GM18907 (cell line): ENCODE results near the gene ATXN7L2.
"Not testable (repeated sequence)": the region's sequence is repeated elsewhere in the genome, so short reads cannot be mapped to it uniquely, and the experiment has no call there.

Experiments used
- ATAC-seq: cut with Tn5 transposase; IDR thresholded peaks from one replicate; pipeline ENCODE4 v1.9.1; 2021; ENCODE audit warnings: mild to moderate bottlenecking, moderate library complexity; ENCODE audit not compliant: unreplicated experiment

ATXN7L2 gene, protein sequence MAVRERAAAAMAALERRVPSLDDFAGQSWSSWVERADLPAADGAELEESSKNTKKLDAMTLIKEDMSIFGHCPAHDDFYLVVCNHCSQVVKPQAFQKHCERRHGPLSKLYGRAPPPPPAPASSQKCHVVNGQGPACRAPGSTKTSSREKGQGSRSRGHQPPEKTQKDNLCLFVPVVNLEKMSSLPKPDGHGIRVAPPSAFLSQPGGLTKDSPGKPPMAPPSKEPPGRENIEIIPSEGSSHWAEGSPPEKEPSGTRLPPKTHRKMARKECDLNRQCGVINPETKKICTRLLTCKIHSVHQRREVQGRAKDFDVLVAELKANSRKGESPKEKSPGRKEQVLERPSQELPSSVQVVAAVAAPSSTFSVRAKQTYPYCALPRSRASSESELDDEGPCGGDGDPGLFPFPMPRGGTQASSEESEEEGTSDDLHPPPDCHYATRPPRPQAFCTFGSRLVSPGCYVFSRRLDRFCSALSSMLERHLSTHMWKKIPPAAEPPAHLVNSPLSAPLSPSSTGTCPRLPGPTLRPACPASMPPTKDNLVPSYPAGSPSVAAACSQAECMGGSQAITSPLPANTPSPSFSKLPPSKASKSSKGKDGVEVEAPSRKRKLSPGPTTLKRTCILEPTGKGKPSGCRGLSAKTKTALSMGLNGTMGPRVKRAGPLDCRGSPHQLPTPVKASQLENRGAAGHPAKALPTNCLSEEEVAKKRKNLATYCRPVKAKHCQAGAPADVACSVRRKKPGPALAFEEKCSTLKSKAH

DNA sequence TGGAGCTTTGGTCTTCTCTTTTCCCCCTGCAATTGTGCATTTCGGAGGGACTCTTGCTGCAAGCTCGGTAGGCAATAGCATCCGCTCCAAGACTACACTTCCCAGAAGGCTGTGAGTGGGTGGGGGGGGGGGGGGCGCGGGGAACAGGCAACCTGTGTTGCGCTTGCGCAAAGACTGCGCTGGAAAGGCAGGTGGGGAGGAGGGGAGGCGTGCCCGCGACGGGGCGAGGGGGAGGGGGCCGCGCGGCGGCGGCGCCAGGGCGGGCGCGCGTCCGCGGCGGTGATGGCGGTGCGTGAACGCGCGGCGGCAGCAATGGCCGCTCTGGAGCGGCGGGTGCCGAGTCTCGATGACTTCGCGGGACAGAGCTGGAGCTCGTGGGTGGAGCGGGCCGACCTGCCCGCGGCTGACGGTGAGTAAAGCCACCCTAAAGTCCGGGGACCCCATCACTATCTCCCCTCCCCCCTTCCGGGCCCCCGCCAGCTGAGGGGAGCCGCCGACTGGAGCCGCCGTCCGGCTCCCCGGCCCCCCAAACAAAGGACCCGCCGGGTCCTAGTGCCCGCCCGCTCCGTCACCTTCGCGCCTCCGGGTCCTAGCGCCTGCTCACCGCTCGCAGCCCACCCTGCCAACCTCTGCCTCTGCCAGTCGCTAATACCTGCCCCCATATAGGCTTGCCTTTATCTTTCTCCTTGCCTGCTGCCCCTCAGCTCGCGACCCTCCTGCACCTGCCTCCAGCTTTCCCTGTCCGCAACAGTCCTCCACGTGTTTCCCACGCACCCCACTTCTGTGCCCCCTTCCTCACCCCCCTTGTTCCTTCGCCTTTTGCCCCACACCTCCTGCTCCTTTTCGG, at the start of gene ATXN7L2:
Gene ATXN7L2, plus strand, starts transcription at position 234 of the 847 bp plus-strand sequence. Its CDS starts 49 bp downstream, at position 283.
- peak; percentile 76 for ATAC-seq

DNA sequence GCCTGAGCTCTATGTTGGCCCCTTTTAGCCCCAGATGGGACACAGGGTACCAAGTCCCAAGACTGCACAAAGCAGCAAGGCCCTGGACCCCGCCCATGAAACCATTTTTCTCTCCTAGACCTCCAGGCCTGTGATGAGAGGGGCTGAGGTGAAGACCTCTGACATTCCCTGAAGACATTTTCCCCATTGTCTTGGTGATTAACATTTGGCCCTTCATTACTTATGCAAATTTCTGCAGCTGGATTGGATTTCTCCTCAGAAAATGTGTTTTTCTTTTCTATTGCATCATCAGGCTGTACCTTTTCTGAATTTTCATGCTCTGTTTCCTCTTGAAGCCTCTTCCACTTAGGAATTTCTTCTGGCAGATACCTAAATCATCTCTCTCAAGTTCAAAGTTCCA, 49.2 kb upstream of the ATXN7L2 start:
- ATAC-seq: no peak

DNA sequence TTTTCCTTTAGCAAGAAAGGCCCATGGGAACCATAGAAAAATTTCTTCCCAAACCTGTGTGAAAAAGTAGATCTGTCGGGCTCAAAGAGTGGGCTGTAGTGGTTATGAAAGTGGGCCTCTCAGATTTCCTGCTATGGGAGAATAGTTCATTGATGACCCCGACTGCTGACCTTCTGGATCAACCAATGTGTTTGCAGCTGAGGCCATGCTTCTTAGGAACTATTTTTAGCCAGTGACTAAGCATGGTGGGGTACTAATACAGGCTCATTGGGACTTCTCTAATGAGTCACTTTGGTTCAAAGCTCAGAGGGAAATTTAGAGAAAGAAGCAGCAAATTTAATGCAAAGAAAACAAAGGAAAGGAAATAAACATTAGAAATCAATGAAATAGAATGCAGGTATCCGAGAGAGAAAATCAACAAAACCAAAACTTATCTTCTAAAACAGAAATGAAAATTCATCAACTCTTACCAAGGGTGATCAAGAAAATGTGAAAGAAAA, 44.9 kb upstream of the ATXN7L2 start:
- no peak for ATAC-seq

DNA sequence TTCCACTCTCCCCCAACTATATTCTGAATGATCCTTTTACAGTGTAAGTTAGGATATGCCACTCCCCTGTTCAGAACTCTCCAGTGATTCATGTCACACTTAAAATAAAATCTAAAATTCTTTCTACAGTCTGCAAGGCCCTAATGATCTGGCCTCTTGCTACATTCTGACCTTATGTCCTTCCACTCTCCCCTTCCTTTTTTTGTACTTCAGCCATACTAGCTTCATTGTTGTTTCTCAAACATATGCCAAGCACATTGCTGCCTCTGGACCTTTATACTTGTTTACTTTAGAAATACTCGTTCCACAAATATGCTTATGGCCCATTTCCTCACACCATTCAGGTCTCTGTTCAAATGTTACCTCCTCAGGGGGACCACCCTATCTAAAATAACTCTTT, 42.6 kb upstream of the ATXN7L2 start:
- no peak for ATAC-seq

DNA sequence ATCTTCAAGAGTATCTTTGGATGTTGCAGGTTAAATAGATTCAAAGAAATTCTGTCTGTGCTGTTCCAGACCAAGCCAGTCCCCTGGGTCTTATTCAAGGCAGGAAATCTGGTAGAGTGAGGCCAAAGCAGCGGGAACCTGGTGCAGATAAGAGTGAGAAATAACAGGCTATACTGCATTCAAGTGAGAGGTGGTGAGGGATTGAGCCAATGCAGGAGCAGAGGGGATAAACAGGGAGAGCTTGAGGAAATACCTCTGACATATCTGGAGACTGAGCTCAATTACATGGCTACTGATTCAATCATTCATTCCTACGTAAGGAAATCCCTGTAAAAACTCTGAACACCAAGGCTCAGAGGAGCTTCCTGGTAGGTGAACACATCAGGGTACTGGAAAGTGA, 40.2 kb upstream of the ATXN7L2 start:
- no peak for ATAC-seq

DNA sequence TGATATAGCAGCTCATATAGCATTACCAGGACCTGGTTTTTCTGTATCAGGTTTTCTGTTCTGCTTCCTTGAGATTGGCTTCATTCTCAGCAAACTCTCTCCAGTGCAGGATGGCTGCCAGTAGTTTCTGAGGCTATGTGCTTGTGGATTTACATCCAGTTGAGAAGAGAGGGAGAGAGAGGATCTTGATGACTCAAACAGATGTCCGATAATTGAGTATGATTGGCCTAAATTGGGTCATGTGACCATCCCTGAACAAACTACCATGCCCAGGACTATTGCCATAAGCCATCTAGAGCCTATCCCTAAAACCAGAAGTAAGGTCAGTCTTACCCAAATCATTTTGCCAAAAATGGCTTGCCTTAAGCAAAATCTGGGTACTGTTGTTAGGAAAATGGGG, 39.4 kb upstream of the ATXN7L2 start:
- ATAC-seq: no peak

DNA sequence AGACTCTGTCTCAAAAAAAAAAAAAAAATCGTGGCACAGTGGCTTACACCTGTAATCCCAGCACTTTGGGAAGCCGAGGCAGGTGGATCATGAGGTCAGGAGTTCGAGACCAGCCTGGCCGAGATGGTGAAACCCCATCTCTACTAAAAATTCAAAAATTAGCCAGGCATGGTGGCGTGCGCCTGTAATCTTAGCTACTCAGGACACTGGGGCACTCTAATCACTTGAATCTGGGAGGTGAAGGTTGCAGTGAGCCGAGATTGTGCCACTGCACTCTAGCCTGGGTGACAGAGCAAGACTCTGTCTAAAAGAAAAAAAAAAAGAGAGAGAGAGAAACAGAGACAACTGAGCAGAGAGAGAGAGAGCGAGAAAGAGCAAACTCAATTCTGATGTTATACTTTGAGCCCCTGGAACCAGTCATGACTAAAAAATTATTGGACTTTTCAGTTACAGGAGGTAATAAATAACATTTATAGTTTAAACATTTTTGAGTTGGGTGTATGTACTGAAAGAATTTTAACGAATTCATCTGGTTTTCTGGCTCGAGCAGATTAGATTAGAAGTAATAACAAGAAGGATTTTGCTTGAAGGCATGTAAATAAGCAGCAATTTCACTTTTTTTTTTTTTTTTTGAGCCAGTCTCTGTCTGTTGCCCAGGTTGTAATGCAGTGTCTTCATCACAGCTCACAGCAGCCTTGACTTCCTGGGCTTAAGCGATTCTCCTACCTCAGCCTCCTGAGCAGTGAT, 37.6 kb upstream of the ATXN7L2 start:
- ATAC-seq: not testable (repeated sequence)

DNA sequence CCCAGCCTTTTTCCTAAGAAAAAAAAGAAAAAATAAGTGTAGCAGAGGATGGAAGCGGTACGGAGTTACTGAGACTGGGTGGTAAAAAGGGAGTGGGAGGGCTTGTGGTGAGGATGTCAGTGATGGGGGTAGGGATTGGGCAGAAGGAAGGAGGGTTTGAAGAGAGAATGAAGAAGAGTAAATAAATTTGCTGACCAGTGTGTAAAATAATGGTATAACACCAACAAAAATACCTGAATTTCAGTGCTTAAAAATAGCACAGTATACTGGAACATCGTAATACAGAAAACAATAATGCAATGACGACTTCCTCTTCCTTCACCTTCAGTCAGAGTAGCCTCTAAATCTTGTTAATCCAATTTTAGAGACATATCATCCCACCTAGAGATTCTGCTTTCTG, 36.2 kb upstream of the ATXN7L2 start:
- no peak for ATAC-seq

DNA sequence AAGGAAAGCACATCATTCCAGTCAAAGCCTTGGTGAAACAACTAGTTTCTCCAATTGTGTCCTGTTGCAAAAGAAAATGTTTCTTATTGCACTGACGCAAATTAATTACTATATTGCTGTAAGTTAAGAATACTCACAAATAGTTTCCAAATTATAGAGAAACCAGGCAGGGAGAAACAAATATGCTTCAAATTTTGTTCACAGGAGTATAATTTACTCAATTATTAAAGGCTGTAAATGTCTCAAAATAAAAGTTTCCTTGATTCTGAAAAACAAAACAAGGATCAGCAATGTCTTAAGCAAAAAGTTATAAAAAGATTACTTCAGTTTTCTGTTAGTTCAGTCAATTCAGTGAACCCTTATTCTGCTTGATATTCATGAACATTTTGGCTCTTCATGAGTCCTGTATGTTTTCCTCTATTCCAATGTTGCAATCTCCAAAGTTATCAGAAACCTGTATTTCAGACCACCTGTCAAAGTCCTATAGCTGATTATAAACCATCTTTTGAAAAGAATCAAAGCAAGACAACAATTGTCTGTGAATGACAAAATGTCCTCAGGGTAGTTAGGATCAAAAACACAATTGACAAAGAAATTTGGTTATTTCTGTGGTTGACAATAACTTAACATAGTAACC, 29.1 kb upstream of the ATXN7L2 start:
- ATAC-seq: no peak

DNA sequence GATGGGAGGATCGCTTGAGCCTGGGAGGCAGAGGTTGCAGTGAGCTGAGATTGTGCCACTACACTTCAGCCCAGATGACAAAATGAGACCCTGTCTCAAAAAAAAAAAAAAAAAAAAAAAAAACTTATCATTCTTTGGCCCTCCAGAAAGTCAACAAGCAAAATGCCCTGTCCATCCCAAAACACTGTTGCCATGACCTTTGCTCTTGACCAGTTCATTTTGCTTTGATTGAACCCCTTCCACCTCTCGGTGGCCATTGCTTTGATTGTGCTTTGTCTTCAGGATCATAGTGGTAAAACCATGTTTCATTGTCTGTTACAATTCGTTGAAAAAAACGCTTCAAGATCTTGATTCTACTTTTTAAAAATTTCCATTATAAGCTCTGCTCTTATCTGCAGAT, 25.9 kb upstream of the ATXN7L2 start:
- no peak for ATAC-seq

DNA sequence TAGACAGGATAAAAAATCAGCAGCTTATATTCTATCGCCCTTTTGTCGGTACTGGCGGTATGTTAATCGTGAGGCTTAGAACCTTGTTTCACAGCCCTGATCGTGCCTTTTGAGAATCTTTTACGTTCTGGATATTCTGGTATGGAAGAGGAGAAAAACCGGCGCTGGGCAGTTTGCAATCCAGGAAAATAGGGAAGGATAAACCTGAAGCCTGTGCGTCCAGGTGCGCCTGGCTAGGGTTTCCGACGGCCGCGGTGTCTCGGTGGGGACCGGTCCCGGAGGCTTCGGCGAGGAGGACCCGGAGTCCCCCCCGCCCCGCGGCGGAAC, 17.6 kb upstream of the ATXN7L2 start:
- no peak for ATAC-seq

DNA sequence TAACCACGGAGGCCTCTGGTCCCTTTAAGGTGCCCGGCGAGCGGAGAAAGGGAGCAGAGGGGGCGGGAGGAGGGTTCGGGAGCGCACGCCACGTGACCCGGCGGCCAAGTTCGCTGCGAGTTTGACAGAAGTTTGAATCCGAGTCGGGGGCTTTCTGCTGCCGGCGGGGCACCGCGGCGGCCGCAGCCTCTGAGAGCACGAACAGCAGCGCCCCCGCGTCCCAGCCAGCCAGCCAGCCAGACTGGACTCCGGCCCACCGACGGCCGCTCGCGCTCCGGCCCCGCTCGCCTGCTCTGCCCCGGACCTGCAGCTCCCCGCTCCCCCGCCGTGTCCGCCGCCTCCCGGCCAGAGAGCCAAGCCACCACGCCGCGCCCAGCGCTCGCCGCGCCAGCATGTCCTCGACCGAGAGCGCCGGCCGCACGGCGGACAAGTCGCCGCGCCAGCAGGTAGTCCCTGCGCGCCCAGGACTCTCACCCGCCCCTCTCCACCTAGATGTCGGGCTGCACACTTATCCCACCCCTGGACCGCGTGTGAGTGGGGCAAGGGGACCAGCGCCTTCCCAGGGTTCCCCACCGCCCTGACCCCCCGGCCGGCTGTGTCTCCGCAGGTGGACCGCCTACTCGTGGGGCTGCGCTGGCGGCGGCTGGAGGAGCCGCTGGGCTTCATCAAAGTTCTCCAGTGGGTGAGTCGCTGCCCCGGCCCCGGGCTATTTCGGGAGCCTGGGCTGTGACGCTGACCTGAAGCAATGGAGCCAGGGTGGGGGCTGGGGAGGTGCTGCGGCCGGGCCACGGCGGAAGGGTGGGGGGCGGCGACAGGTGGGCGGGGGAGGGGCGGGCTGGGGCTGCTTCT, 17.0 kb upstream of the ATXN7L2 start, which contains the start of gene SYPL2:
Gene SYPL2, plus strand, starts transcription at position 95 of the 849 bp plus-strand sequence. Its CDS starts 298 bp downstream, at position 393.
- no peak for ATAC-seq

DNA sequence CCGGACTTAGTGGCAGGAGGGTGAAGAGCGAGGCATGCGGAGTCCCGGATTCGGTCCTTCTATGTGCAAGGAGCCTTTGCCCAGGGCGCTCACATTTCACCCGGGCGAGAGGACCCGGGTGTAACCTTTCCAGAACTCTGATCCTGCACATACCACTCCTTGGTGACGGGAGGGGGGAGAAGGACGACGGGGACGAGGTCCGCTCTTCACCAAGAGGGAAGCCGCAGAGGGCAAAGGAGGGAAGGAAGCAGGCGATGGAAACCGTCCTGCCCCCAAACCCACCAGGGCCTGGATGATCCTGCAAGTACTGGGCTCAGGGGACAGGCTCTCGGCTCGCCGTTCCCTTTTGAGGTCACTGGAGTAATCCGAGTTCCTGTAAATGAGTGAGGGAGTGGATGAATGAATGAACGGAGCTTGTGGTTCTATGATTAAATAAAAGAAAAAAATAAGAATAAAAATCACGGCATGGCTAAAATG, 16.4 kb upstream of the ATXN7L2 start:
- no peak for ATAC-seq

DNA sequence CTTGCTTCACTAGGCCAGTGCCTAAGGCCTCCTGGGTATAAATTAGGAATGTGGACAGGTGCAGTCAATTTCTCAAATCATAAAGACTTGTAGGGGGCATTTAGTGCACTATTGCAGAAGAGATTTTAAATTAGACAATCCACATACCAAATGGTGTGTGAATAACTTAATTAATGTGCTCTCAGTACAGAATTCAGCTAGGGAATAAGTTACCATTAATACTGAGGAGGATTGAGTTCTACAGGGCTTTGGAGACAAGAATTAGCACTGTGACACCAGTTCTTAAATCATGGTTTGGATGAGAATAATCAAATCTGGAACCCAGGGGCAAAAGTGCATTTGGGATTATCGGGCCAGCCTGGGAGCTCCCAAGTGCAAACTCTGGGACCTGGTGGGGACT, 15.6 kb upstream of the ATXN7L2 start:
- ATAC-seq: no peak

DNA sequence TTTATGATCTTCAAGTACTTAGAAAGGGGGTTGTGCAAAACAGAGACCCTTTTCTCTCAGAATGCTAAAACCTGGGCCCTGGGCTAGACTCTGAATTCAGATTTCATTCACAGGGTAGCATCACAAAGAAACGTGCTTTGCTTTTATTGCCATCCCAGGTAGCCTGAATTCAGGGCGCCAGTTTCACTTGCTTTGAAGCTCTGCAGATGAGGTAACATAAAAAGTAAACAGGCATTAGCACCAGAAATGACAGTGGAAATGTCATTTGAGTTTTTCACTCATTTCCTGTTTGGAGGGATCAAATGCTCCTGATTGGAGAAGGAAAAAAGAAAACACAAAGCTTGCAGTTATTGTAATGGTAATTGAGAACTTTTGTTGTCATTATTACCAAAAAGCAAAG, 14.8 kb upstream of the ATXN7L2 start:
- ATAC-seq: no peak

DNA sequence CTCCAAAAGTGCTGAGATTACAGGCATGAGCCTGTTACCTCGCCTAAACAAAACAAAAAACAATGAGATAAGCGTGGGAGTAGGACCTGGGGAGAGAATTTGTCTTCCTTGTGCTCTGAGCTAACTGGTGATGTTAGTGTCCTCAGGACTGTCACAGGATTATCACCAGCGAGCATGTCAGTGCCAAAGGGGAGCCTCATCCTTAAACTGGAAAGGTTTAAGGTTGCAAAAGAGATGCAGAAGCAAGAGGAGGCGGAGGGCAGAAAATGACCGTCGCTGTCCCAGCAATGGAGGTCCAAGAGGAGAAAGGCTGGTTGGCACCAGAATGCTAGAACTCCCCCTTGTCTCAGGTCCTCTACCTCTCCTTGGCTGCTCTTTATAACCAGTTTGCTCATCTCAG, 13.5 kb upstream of the ATXN7L2 start:
- no peak for ATAC-seq

DNA sequence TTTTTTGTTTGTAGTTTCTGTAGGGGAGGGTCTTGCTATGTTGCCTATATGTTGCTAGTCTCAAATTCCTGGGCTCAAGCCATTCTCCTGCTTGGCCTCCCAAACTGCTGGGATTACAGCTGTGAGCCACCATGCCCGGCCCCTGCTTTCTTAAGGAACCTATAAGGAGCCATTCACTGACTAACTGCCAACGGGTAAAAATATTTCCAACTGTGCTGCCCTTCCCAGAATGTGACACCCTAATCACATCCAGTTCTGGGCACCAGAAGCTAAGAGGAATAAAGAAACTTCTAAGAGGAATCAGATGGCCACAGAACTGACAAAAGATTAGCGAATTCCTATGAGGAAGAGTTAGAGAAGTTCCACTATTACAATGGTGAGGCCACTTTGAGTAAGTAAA, 10.9 kb upstream of the ATXN7L2 start:
- ATAC-seq: no peak

DNA sequence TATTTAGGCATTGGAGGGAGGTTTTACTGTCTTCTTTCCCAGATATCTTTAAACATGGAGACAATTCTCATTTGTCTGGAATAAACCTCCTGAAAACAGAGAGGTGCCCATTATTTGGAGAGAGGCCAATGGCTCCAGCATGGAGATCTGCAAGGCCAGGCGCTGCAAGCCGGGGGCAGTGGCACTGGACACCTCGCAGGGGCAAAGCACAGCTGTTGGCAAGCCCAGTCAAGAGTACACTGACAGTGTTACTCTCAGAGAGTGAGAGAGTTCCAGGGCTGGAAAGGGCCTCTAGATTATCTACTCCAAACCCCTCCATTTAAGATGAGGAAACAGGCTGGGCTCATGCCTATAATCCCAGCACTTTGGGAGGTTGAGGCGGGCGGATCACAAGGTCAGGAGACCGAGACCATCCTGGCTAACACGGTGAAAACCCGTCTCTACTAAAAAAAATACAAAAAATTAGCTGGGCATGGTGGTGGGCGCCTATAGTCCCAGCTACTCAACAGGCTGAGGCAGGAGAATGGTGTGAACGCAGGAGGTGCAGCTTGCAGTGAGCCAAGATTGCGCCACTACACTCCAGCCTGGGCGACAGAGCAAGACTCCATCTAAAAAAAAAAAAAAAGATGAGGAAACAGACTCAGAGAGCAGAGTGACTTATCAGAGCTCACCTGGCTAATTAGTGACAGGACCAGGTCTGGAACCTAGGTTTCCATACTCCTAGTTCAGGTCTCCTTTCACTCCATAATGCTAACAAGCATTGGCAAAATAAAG, 10.2 kb upstream of the ATXN7L2 start:
- ATAC-seq: not testable (repeated sequence)
